Hindlimb muscle (tissue), 1 donor: ENCODE measurements around the gene PADI1. TPM values are rescaled to one million over a fixed set of nuclear protein-coding genes. Genes with fewer than 3 reads are reported as not detected.

Experiments
- DNase-seq: peaks from one replicate; pipeline ENCODE4 v3.0.0-alpha.2; 2013
- polyA plus RNA-seq: library from polyadenylated mRNA; unstranded; fragments of 120-200 nt; gene quantifications from one replicate; pipeline ENCODE4 v1.2.1, GENCODE V29; 2013; ENCODE audit not compliant: insufficient read length

Gene PADI1
- polyA plus RNA-seq, 1 donor, result 0.31 TPM

DNA sequence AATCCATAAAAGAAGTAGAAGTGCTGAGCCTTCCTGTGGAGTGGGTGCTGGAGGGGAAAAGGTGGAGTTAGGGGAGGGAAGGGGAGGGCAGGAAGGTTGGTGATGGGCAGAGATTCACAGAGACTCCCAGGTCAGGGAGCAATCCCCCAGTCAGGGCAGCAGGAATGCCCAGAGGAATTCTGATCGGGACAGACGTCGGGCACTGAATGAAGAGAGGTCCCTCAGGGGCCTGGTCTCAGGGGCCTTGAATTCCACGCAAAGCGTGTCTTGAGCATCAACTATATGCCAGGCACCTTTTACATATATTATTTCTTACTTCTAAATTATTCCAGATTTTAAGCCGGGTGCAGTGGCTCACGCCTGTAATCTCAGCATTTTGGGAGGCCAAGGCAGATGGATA lies 7.2 kb upstream of the PADI1 start:
- DNase-seq, result no peak

DNA sequence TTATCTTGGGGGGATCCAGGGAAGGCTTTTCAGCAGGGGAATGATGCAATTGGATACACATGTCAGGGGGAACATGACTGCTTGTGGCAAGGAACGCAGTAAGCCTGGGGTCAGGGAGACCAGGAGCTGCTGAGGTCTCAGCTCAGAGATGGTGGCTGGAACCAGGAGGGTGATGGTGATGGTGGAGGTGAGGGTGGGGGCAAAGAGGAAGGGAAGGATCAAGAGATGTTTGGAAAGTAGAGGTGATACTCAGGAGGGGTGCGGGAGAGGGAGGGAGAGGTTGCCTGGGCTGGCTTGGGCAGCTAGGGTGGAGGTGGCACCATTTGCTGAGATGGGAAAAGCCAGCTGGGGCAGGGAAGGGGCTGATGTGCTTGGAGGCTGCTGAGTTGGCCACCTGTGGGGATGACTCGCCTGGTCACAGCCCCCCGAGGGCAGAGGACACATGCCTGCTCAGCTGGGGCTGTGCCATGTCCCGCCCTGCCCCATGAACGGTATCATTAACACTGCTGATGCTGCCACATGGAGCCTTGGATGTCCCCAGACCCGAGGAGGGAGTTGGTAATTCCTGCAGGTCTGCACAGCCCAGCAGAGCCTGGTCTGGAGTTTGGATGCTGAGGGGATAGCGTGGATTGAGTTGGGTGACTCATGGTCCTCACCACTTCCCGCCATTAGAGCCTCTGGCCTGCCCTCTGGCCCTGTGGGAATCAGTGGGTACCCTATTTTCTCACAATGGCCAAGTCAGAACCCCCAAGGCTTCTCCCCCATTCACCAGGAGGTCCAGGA lies 6.3 kb upstream of the PADI1 start:
- no peak for DNase-seq

DNA sequence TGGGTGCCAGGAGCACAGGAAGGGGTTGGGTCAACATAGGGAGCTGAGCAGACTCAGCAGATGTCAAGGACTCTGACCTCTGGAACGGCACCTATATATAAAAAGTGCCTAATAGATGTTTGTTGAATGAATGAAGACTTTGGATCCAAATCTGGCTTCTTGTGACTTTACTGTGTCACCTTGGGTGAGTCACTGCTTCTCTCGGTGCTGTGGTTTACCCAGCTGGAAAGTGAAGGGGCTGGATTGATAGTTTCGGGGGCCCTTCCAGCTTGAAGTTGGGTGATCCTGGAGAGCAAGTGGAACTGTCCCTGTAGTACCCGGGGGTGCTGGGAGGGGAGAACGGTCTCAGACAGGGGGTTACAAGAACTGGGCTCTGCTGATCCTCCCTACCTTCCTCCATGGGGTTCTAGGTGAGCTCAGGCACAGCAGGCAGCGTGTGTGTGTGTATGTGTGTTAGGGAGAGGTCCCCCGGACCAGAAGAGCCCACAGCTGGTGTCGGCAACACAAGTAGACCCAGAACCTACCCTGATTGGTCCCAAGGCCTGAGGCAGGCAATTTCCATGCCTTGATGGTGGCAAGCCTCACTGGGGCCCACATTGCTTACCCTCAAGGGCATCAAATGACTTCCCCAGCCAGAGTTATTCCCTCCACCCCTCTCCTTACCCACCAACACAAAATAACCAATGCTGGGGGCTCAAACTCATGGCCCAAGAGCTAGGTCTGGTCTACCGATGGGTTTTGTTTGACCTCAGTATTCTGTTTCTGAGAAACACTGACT lies 5.5 kb upstream of the PADI1 start:
- DNase-seq, result no peak

DNA sequence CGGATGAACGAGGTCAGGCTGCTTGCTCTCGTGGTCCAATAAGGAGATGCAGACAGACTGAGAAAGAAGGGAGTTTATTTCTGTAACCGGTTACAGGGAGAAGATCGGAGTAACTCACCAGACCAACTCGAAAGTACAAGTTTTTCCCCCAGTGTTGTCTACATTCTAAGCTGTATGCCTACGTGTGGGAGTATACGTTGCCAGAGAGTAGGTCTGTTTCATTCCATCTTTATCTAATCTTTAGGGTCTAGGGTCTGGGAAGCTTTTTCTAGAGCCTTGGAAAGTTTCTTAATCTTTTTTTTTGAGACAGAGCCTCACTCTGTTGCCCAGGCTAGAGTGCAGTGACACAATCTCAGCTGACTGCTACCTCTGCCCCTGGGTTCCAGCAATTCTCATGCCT lies 4.7 kb upstream of the PADI1 start:
- DNase-seq, result no peak

DNA sequence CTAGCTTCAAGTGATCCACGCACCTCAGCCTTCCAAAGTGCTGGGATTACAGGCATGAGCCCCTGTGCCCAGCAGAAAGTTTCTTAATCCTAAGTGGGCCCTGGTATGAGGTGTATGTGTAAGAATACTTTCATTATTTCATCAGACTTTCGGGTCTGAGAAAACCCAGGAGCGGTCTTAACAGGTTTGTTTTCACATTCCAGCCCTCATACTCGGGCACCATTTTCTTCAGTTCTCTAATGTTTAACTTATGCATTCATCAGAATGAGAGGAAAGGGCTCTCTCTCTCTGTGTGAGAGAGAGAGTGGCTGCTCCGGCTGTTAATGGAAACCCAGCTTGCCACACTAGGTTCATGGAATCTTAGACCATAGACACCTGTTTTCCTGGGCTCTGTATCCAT lies 4.2 kb upstream of the PADI1 start:
- DNase-seq, result no peak

DNA sequence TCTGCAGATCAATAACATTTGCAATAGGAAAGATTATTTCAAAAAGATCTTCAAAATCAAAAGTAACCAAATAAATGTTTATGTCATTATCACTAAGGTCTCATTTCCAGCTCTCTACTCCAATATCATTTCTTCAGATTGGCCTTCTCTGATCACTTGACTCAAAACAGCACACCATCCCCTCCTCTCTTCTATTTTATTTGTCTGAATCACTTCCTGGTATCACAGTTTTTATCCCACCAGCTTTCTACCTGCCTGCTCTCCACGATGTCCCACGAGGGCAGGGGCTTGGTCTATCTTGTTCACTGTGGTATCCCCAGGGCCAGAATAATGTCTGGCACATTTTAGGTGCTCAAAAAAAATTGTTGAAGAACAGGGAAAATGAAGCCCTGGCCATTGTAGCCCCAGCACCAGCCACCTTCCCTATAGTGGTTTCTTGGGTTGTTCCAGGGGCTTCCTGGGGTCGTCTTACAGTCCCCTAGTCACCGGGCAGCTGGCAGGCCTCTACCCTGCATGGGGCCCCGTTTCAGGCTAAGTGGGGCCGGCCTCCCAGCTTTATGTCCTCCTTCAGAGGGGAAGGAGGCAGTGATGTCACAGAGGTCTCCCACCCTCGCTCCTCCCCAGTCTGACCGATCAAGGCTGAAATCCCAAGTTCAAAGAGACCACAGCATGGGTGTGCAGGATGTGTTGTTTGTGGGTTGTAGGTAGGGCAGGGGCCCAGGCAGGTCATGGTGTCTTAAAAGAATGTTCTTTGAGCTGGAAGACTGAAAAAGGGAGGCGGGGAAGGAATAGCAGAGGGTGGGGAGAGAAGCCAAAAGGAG lies 3.5 kb upstream of the PADI1 start:
- DNase-seq, result no peak

DNA sequence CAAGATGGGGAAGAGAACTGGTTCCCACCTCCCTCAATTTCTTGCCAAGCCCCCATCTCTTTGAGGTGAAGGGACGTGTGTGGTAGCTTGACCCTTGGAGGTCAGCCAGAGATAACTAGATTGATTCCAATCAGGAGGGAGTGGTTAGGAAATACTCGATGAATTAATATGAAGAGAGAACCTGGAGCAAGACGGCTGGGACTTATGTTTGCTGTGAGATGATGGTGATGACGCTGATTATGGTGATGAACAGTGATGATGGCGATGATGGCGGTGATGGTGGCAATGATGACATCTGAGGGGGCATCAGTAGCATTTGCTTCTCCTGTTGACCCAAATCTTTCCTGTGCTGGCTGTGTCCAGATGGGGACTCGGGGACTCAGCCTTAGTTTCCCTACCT lies 724 bp downstream of the PADI1 start:
- DNase-seq, result no peak

DNA sequence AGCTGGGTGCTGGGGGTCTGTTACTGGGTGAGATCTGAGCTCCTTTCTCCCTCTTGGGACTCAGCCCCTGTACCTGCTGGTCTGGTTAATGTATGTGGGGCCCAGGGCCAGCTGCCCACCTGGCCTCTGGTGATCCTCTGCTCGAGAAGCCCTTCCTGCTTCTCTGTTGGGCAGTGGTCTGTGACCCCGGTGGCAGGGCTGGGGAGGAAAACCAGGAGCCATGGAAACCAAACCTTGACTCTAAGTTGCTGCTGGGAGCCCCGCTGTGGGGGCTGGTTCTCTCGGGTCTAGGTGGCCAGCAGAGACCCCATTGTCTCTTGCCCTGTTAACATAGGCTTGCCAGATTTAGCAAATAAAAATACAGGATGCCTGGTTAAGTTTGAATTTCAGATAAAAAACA lies 1.3 kb downstream of the PADI1 start:
- DNase-seq, result no peak

DNA sequence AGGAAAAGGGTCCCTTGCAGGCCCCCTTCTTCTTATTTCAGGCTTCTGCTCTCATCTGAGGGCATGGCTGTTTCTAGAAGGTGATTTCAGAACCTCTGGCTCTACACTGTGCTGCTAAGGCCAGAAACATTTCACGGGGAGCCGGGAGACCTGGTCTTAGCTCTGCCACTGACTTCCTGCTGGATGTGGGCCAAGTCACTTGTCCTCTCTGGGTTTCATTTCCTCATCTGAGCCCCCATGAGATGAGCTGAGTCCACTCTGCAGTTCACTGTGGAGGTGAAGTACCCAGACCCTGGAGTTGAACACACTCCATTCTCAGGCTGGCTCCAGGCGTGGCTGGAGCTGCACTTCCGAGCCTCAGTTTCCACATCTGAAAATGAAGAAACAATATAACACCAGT lies 2.1 kb downstream of the PADI1 start:
- DNase-seq, result peak; percentile 39

DNA sequence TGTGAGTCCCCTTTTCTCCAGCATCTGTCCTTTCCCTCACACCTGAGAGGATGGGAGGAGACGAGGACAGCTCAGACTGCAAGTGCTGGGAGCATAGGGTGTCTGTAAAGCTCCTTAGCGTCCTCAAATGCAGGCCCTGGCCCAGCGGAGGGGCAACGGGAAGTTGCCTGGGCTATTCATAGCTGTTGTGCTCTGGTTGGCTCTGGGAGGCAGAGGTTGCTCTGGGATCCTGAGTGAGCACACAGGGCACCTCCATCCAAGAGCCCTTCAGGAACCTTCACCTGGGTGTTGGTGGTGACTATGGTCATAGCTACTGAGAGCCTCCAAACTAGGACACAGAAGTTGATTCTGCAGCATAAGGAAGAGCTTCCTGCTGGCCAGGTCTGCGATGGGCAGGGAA lies 2.6 kb downstream of the PADI1 start:
- no peak for DNase-seq

DNA sequence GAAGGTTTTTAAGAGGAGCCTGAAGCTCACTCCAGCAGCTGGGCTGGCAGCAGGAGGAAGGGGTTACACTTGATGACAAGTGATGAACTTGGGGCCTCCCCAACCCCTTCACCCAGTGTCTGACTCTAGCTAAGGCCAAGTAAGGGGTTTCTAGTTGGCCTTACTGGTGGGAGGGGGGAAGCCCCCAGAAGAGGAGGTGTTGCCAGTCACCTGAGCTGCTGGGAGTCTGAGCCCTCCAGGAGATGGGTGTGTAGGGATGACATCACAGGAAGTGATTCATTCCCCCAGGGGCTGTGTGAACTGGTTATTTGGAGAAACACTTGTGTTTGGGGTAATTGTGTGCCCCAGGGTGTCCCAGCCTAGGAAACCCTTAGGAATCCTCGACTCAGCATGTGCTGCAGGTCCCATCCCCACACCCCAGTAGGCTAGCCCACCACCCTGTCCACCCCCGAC lies 3.1 kb downstream of the PADI1 start:
- DNase-seq, result no peak

DNA sequence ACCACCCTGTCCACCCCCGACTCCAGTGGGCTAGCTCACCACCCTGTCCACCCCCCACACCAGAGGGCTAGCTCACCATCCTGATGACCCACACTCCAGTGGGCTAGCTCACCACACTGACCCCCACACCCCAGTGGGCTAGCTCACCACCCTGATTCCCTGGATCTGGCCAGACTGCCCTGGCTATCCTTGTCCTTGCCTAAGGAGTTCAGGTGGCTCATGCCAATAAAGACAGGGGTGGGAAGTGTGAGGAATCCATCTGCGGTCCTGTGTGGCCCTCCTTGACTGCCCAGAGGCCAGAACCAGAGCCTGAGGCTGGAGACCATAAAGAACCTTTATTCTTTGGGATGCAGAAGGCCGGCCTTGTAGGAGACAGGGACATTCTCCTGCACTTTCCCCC lies 3.6 kb downstream of the PADI1 start:
- DNase-seq, result no peak

DNA sequence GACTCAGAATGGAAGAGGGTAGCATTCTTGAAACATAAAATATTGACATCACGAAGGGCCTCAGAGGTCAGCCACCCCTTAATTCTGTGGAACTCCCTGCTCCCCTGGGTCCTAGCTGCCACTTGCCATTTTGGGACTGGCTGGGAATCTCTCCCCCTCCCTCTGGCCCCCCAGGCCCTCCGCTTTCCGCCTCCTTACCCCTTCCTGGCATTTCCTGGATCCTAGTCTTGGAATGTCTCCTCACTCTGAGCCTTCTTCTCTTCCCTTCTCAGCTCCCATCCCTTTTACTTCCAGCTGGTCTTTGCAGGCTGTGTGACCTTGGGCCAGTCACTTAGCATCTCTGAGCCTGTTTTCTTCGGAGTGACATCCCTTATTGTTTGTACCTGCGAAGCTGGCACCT lies 4.5 kb downstream of the PADI1 start:
- DNase-seq, result no peak

DNA sequence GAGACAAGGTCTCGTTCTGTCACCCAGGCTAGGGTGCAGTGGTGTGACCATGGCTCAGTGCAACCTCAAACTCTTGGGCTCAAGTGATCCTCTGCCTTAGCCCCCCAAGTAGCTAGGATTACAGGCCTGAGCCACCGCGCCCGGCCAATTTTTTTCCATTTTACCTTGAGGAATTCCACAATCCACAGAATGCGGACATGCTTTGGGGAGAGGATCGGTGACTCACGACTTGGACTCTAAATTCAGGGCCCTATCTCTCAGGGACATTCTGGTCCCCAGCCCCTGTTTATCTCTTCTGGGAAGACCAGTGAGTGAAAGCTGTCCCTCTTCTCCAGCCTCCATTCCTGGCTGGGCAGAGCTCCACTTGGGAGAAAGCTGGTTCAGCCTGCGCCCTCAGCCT lies 5.2 kb downstream of the PADI1 start:
- DNase-seq, result no peak

DNA sequence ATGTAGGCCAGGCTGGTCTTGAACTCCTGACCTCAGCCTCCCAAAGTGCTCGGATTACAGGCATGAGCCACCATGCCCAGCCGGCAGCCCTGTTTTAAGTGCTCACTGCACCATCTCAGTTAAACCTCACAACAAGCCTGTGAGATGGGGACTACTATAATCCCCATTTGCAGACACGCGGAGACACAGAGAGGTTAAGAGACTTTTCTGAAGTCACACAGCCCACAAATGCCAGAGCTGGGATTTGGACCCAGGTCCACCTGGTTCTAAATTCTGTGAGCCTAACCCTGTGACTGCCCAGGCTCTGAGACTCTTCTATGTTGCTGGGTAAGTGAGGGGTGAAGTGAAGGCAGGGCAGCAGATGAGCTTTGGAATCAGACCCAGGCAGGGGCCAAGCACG lies 6.4 kb downstream of the PADI1 start:
- no peak for DNase-seq

DNA sequence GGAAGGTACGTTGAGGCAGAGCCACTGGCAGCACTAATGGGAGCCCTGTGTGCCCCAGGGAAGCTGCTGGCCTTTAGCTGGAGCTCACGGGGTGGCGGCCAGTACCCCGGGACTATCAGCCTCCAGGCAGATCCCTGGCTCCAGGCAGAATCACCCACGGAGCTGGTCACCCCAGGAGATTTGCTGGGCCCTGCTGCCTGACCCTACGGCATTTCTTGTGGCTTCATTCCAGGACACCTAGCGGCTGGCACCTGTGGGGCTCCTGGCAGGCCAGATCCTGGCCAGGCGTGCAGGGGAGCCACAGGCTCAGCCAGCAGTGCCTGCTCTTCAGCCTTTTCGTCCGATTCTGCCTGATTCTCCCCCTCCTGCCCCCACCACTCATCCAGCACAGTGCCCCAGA lies 7.1 kb downstream of the PADI1 start:
- no peak for DNase-seq

DNA sequence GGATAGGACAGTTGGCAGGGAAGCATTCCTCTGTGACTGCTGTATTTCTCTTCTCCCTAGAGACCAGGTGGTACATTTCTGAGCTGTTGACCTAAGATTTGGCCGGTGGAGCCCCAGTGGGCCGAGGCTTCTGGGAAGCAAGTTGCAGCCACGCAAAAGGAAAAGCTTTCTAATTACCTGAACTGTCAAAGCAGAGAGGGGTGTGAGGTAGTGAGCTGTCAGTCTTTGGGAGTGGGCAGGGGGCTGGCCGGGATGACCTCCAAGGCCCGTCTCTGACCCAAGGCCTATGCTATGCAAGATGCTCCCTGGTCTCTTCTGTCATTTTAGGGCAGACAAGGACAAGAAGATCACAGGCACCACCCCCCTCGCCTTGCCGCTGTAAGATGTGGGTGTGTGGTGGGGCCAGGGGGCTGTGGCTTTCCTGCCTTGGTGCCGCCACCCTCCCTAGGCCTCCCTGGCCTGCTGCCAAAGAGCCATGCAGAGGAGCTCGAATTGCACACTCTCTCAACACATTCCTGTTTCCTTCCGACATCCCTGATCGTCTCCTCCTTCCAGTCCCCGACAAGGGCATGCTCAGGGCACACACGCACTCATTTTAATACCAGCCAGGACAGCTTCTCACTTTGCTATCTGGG lies 7.7 kb downstream of the PADI1 start:
- peak; percentile 32 for DNase-seq

DNA sequence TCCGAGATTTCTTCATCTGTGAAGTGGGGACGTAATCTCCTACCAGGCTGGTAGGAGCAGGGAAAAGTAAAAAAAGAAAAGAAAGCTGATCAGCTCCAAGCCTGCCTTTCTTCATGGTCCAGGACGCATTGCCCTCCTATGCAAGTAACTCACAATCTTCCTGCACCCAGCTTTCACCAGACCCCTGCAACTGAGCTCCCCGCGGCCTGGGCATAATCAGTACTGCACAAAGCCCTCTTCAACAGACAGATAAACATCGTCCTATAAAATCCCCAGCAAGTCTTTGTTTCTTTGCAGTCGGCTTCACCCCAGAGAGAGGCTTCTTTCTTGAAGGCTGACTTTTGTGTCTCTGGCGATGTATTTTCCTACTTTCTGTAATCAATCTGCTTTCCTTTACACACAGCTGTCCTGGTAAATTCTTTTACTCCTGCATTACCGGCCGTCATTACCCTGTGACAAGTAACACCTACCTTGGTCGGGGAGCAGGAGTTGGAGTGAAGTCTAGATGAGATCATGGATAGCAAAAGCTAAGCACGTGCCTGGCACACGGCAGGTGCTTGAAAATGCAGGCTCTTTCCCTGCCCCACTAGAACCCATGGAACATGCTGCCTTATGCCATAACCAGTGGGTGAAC lies 8.3 kb downstream of the PADI1 start:
- no peak for DNase-seq

DNA sequence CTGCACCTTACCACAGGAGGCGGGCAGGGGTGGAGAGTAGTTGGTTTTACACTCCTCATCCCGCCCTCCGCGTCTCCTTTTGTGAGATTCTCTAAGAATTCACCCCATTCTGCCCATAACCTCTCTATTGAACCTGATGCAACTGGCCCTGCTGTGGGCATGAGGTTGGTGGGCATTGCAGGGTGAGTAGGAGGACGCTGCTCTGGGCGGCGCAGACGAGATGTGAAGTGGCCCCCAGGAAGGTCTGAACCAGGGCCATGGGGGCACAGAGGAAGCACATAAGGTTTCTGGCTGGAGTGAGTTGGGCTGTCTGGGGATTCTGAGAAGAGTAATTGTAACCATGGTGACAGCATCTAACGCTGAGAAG lies 8.8 kb downstream of the PADI1 start:
- DNase-seq, result no peak

DNA sequence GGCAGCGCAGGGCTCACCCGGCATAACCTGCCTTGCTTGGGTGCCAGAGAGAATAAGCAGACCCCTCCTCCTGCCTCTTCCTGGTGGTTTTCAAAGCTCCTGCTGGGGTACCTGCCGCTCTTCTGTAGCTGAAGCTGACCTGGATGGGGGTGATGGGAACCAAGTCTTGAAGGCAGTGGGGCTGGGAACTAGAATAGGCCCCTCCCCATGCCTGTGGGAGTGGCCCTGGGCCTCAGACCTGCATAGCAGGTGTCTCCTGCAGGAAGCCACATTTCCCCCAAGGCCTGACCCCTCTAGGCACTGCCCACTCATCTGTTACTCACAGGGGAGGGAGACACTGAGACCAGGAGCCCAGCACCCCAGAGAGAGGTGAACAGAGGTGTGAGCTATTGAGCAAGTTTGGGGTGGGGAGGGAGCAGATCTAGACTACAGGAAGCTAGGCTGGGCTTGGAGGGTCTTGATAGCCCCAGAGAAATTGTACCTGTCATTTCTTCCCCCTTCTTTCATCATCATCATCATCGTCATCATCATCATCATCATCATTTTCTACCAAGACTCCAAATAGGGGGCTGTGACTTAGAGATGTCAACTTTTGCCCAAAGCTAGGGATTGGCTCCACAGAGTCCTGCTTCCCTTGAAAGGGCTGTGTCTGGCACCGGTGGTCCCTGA lies 10.1 kb downstream of the PADI1 start:
- DNase-seq, result no peak

DNA sequence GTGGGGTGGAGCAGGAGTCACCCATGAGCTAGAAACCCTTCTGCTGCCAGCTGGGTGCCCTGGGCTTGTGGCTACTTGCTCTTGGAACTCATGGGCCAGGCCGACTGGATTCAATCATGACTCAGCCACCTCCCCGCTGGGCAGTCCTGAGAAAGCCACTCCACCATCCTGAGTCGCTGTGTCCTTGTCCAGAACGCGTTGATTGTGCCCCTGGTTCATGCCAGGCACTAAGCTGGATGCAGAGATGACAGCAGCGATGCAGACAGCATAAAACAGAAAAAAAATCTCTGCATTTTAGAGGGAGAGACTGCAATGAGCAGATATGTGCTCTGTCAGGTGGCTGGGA lies 10.6 kb downstream of the PADI1 start:
- DNase-seq, result no peak

DNA sequence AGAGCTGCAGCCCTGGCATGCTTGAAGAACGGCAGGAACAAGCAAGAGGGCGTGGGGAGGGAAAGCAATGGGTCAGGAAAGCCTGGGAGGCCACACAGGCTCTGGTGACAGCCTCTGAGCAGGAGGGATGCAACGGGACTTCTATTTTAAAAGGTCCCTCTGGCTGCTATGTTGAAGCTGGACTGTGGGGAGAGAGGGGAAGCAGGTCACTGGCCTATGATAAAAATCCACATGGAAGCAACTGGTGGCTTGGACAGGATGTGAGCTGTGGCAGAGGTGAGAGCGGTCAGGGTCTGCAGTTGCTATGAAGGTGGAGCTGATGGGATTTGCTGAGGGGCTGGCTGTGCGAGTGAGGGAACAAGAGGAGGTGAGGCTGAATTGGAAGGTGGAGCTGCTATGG lies 11.2 kb downstream of the PADI1 start:
- DNase-seq, result no peak
